GM19395 (cell line): Measurements from ENCODE around the gene GSX2.

ENCODE experiments used
- ATAC-seq: cut with Tn5 transposase; IDR thresholded peaks from one replicate; pipeline ENCODE4 v1.9.1; 2021; ENCODE audit warnings: mild to moderate bottlenecking, moderate library complexity; ENCODE audit not compliant: unreplicated experiment

GSX2 gene

DNA sequence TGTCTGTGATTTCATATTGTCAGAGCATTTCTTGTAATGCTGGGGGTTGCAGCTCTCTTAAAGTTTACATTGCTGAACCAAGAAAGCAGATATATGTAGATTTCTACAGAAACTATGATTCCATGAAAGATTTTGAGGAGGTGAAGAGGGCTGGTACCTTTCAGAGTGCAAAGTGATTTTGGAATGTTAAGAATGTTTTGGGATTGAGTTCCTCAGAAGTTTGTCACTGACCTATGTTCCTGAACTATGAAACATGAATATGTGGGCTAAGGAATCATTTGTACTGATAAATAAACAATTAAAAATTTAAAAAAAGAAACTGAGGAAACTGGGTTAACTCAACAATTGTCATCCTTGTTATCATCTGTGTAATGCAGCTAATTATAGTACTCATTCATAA lies 23.3 kb upstream of the GSX2 start:
- no peak for ATAC-seq

DNA sequence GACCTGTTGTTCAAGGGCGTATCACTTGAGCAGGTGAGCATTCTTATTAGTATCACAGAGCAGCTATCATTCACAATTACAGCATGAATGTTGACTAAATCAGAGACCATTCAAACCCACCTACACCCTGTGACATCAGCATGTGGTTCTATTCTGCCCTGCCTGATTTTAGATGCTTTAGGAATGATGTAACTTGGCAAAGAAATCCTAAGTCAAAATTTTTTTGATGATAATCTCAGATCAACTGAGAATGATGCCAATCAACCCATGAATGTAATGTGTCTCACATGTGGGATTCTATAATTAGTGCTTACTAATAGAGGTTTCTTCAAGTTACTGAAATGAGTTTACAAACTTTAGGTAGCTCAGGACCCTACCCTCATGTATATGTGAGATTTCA lies 22.2 kb upstream of the GSX2 start:
- ATAC-seq: no peak

DNA sequence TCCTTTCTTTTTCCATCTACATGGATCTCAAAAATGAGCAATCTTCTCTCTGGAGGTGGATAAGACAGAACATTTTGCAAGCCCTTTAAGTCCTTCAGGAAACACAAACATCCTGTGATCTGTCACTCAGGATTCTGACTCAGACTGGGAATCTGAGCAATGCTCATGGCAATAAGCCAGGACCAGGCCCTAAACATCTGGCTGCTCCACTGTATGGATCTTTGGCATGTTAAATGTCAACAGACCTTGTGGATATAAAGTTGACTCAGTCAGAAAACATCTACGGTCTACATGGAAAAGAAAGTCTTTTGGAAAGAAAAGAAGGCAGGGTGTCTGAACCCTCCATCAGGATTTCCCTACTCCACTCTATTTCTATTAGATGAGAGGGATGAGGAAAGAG lies 17.8 kb upstream of the GSX2 start:
- ATAC-seq: no peak

DNA sequence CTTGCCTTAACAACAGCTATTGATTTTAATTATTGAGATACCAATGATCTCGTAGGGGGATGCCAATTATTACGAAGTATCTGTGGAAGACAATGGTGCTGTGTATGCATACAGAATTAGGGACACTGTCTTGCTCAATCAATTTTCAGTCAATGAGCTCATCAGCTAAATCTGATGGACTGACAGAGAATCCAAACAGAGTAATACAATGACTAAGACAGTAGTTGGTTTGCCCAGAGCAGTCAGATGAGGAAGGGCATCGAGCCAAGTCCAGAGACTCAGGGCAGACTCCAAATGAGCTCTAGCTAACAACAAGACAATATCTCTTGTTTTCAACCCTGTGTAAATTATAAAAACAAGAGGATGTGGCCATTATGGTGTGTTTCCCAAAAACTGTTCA lies 14.7 kb upstream of the GSX2 start:
- no peak for ATAC-seq

DNA sequence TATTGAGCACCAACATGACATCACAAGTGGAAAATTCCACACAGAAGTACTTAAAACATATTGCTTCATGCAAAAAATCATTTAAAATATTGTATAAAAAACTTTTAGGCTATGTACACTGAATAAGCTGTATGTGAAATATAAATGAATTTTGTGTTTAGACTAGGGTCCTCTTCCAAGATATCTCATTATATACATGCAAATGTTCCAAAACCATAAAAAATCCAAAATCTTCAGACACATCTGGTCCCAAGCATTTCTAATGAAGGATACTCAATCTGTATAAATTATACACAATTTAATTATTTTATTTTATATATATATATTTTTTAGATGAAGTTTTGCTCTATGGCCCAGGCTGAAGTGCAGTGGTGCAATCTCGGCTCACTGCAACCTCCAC lies 10.1 kb upstream of the GSX2 start:
- no peak for ATAC-seq

DNA sequence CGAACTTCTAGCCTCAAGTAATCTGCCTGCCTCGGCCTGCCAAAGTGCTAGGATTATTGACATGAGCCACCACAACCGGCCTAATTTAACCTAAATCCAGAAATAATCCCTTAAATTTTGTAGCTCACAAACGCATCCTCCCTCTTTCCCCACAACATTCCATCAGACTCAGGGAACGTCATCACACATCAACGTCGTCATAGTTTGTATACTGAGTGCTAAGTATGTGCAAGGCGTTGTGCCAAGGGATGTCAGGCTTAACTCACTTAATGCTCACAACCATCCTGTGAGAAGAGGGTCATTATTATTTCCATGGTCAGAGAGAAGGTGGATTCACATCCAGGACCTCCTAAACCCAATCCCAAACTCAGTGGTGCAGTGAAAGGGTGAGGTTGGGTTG lies 9.6 kb upstream of the GSX2 start:
- ATAC-seq: no peak

DNA sequence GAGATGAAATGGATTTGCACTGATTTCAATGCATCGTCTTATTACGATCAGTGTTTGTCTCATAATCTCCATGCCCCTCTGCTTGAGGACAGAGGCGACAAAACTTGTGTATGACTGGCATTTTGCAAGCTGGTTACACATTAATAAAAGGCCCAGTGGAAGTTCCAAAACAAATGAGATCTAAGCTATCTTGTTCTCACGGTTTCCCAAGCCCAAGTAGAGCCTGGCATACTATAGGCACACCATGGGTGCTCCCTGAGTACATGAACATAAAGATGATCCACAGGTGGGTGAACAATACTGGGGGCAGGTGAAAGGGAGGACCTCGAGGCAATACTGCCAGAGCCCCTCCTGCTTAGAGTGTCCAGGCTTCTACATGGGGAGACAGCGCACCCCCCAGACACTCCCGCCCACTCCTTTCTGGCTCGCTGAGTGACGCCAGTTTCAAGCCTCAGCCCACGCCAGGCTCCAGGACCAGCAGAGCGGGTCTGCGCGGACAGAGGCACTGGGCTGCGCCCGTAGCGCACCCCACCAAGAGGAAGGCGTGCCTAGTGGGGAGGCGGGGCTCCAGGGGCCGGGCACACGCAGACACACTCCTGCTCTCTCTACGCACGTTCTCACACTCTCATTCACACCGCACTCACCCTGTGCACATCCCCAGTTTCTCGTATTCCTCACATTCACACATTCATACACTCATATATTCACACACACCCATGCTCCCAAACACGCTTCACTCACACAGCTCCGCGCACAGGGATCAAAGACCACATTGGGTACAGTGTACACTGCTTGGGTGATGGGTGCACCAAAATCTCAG lies 8.9 kb upstream of the GSX2 start:
- peak; percentile 59 for ATAC-seq

DNA sequence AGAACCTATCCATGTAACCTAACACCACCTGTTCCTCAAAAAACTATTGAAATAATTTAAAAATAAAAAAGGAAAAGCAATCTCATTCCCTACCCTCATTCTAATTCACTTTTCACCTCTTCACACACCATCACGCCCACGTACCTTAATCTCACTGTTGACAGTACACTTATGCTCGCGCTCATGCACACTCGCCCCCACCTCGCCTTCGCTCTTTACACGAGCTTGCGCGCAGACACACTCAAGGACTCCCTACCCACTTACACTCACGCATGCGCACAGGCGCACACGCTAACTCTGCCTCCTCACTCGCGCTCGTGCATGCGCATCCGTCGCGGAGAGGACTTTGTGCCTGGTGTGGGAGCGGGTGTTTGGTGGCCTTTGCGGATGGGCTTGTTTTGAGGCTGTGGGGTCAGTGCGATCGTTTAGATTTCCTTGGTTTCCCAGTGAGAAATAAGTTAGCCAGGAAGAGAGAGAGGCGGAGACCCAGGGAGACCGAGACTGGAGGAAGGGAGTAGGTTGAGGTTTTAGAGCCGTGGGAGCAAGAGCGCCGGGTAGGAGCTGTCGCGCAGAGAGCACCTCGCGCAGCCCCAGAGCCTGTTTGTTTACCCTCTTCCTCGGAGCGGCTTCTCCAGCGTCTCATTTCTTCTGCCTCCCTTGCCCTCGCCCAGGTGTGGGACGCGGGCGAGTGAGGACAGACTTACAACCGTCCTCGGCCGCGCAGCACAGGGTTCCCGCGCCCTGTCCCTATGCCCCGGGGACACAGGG lies 8.1 kb upstream of the GSX2 start:
- peak; percentile 75 for ATAC-seq

DNA sequence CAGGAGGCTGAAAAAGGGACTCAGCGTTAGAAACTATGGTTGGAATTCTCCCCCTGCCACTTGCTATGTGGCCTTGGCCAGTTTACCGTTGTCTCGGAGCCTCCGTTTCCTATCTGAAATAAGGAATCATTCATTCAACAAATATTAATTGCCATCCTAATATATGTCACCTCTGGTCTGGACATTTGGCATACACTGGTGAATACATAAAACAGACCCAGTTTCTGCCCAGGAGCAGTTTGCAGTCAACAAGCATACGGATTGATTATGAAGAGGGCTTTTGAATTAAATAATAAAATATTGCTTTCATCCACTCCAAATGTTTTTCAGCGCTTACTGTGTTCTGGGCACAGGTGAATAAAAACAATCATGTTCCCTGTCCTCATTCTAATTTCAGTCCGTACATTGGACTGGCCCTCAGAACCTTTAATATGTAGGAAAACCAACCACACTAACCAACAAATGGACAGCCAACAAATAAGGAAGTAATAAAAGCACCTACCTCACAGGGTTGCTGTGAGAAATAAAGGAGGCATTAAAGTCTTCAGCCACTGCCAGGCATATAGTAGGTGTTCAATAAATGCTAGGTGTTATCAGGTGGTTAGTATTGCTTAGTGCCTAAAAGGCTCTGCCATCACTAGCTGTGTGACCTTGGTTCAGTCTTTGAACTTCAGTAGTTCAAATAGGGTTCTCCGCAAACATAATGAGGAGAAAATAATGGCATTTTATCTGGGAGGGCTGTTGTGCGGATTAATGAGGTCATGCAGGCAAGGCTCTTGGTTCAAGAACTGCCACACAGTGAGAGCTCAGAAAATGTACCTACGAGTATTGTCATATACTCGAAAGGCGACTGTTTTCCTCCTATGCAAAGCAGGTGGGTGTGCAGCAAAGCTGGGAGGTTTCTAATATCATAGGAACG lies 7.3 kb upstream of the GSX2 start:
- ATAC-seq: no peak

DNA sequence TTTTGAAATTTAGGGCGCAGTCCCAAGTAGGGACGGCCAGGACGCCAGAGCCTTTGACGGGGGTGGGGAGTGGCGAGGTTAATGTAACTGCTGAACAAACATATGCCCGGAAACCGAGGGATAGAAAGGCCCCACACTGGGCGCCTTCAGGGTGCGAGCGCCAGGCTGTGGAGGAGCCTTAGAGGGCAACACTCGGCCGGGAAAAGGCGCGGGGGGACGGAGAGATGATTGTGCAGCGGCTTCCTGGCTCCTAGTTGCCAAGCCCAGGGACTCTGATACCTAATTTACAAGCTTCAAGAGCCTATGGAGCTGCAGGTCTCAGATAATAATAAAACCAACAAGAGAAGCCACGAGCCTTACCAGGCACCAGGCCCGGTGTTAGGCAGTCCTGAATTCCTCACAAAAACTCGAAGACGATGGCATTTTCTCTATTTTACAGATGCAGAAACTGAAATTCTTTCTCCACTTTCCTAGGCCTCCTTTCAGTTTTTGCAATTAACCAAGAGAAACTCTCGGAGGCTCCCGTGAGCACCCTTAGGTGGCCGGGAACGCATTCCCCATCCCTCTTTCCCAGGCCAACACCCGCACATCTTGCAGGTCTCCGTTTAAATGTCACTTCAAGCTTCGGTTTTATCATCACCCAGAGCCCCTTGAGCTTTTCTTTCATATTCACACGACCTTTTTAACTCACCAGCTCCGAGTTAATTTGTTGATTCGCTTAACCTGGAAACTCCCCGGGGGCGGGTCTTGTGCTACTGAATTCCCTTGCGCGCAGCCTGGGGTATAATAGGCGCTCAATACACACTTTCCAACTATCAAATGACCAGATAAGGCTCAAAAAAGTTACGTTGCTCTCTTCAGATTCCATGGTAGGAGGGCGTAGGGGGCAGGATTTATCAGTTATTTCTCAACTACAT lies 6.4 kb upstream of the GSX2 start:
- ATAC-seq: no peak

DNA sequence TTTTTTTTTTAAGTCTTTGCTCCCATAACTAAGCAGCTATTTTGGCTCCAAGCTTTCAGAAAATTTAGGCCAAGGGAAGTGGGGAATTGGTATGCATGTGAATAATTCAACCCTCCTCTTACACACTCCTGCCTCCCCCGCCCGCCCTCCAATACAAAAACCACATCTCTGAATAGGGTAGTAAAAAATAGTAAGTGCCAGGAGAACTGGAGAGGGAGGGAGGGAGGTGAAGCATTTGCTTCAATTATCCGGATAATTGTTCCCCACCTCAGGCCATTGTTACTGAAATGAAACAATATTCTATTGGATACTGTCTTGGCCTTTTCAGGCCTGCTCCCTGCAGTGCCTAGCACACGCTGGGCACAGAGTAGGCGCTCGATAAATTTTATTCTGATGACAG lies 5.5 kb upstream of the GSX2 start:
- no peak for ATAC-seq

DNA sequence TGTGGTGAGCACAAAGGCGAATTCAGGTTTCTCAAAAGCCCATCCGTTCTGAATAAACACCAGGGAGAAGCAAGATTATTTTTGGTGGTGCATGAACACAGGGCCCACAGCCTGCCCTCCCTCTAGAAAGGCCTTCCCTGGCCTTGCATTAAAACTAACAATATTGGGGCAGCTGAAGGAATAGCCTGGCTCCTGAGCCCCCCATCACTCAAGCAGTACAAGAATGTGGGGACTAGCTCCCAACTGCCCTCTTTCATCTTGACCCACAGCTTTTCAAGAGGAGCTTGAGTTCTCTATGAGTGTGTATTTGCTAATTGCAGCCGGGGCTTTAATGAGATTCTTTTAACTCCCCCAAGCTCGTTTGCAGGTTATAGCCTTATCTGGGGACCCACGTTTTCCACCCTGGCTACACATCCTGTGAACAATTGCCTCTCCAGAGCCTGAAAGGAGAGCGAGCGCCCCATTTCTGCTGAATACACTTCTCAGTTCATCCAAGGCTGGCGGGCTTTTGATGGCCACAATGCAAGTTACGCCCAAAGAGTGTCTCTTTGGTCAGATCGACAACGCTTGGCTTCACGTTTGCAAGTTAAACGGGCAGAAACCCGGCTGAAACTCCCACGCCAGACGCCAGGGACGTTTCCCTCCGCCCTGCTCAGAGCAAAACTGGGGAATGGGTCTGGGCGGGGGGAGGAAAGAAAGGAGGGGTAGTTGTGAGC lies 4.7 kb upstream of the GSX2 start:
- no peak for ATAC-seq

DNA sequence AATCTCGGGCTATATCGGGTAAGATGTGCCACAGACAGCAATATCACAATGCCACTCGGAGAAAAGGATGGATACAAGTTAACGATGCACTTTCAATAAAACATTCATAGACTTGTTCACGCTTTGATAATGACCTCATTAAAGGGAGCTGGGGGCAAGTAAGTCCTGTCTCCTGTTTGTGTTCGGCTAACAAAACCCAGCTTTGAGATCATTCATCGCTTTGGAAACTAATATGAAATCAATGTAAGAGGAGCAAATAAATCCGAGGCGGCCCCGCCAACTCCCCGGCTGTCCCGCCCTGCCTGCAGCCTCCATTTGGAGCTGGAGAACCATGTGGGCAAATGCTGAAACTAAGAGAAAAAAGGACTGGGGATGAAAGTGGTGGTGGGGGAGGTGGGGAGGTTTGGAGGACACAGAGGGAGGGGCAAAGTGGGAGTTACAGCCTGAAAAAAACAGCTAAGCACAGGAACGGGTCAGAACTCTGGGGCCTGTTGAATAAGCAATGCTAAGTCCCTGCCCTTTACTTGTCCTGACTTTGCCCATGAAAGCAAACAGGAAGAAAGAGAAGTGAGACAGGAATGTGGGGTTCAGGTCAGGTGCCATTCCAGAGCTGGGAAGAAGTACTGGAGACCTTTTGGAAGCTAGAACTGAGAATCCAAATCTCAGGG lies 3.5 kb upstream of the GSX2 start:
- ATAC-seq: no peak

DNA sequence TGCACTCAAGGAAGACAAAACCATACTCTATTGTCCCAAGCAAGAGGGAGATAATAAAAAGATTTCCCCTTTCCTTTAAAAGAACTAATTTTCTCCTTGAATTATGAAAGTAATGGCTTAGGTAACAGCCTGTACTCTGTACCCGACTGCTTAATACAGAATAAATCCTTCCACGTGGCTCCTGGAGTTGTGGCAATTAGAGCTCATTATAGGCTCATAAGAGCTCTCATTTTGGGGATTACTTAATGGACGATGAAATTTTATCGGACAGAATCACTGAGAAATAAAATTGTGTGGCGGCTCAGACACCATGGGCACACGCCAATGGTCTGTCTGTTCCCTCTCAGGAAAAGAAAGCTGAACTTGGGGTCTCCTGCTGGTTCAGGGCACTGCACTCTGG lies 2.8 kb upstream of the GSX2 start:
- ATAC-seq: no peak

DNA sequence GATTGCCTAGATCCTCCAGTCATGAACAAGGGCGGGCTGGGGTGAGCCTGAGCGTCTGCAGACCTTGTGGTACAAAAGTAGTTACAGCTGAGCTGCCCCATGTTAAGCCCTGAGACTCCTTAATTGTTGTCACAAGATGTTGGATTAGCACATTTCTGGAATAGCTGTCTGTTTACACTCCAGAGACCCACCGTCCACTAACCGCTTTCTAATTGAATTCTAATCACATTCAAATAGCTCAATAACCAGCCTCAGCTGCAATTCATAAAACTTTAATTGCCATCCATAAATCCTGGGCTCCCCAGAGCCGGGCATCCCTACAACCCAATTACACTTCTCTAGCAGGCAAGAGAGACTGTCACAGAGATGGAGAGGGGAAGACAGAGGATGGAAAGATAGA lies 1.6 kb upstream of the GSX2 start:
- ATAC-seq: no peak

DNA sequence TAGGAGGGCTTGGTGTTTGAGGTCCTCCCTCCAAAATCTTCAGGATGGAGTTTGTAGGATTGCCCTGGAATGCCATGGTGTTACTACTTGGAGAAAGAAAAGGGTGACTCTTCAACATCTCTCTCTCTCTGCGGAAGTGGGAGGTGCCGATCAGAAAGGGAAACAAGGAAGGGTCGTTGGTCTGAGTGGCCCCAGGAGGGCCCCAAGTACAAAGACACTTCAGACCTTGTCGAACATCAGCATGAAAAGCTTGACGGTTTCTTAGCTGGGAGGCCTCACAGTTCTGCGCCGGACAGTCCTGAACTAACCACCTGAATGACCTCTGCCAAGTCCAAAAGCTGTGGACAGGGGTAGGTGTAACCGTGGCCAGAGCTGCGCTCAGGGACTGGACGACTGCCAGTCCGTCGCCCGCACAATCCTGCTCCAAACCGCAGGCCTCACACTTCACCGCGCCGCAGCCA lies 646 bp upstream of the GSX2 start:
- ATAC-seq: no peak

DNA sequence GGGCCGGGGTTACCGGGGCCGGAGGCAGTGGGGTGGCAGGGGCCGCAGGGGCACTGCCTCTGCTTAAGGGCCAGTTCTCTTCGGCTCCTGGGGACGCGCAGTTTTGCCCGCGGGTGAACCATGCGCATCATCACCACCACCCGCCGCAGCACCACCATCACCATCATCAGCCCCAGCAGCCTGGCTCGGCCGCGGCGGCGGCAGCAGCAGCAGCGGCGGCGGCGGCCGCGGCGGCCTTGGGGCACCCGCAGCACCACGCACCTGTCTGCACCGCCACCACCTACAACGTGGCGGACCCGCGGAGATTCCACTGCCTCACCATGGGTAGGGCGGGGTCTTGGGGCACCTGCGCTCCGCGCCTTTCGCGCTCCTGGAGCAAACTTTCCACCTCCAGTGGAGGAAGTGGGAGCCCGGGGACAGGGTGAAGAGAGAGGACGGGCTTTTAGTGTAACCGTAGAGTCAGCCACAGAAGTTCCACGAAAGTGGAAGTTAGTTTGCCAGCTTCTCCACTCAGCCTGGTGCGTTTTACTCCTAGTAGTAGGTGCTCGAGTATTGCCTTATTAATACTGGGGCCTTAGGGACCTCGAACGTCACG lies 729 bp downstream of the GSX2 start:
- ATAC-seq: no peak

DNA sequence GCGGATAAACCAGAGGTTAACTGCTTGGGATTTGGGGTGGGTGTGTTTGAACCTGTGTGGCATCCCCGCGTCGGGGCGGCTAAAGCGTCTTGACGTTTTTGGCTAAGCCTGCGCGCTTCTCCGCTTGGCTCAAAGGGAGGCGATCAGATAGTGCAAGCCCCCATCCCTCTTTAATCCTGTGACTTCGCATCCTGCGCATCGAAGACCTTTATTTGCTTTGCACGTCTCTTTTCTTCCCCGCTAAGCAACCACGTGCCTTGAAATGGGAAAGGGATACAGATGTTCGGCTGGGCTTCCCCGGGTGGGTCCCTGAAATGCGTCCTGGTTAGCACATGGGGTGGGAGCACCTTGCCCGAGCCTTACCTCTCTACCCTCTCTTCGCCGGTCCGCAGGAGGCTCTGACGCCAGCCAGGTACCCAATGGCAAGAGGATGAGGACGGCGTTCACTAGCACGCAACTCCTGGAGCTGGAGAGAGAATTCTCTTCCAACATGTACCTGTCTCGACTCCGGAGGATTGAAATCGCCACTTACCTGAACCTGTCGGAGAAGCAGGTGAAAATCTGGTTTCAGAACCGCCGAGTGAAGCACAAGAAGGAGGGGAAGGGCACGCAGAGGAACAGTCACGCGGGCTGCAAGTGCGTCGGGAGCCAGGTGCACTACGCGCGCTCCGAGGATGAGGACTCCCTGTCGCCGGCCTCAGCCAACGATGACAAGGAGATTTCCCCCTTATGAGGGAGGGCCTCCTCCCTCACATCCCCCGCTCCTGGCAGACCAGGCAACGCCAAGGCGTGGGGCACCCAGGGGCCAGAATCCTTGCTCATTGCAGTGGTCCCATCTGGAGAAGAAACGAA lies 1.5 kb downstream of the GSX2 start:
- ATAC-seq: no peak
